B cell (primary cell): ENCODE results near the gene NFIB. TPM values are rescaled to one million over a fixed set of nuclear protein-coding genes. Genes with fewer than 3 reads are reported as not detected.

ENCODE experiments used
- ATAC-seq: fragments of 200-7000 bp; cut with Tn5 transposase; one replicate; pipeline ENCODE4 v1.10.0; 2021; ENCODE audit warnings: low read depth, mild to moderate bottlenecking, moderate number of reproducible peaks, moderate library complexity
- CTCF ChIA-PET: fragments of 350-600 bp; sonication (Branson Sonifier 250); formaldehyde crosslinking; loops from one replicate; lab custom pipeline; 2021; ENCODE audit warnings: antibody characterized with exemption, inconsistent platforms; lab: Charles Lee
- POLR2A ChIA-PET: fragments of 350-600 bp; sonication (Branson Sonifier 250); formaldehyde crosslinking; loops from one replicate; lab custom pipeline; 2021; ENCODE audit warnings: antibody characterized with exemption; lab: Charles Lee
- DNase-seq: peaks from one replicate; pipeline ENCODE4 v3.0.0; 2013
- H2AFZ ChIP-seq: 2 replicates; pipeline ENCODE4 v1.6.1; 2012; ENCODE audit warnings: mild to moderate bottlenecking, low read depth, low read length; ENCODE audit not compliant: insufficient read depth, poor library complexity, severe bottlenecking
- H3K27ac ChIP-seq, 2 donors: 1 replicate in 1 of 2; 2 replicates in 1 of 2; pipeline ENCODE4 v1.5.1; 2012 to 2013; ENCODE audit warnings: low read length in 2 of 2, mild to moderate bottlenecking in 2 of 2, moderate library complexity in 1 of 2
- H3K27me3 ChIP-seq, 4 experiments: fragments of 200-600 bp in 1 of 4; sonication (generic) in 1 of 4; replicated peaks in 1 of 4; 1 replicate in 2 of 4; 2 replicates in 2 of 4; pipeline versions ENCODE4 v1.6.1 to v1.7.0; 2013 to 2016; ENCODE audit warnings: low read length in 3 of 4, mild to moderate bottlenecking in 2 of 4, mixed read lengths in 1 of 4, moderate library complexity in 1 of 4; ENCODE audit not compliant: insufficient read depth in 4 of 4, control insufficient read depth in 3 of 4; ENCODE audit errors: control extremely low read depth in 1 of 4
- H3K36me3 ChIP-seq, 2 experiments: replicated peaks in 1 of 2; 1 replicate in 1 of 2; 2 replicates in 1 of 2; pipeline versions ENCODE4 v1.6.1 to v1.7.1; 2013; ENCODE audit warnings: low read length in 1 of 2; ENCODE audit not compliant: insufficient read depth in 2 of 2, control insufficient read depth in 1 of 2; ENCODE audit errors: control extremely low read depth in 1 of 2, extremely low read depth in 1 of 2
- H3K4me1 ChIP-seq, 2 donors: fragments of 200-600 bp in 1 of 2; sonication (generic) in 1 of 2; 1 replicate in 1 of 2; 2 replicates in 1 of 2; pipeline versions ENCODE4 v1.5.1 to v1.6.1; 2013 to 2017; ENCODE audit warnings: low read length in 2 of 2; ENCODE audit not compliant: control insufficient read depth in 2 of 2, insufficient read depth in 2 of 2
- H3K4me2 ChIP-seq: replicated peaks from 2 replicates; pipeline ENCODE3; 2012; ENCODE audit warnings: mild to moderate bottlenecking, low read depth, low read length; ENCODE audit not compliant: poor library complexity, severe bottlenecking
- H3K4me3 ChIP-seq, 5 experiments: fragments of 200-600 bp in 1 of 5; sonication (generic) in 1 of 5; 1 replicate in 3 of 5; 2 replicates in 2 of 5; pipeline versions ENCODE4 v1.5.1 to v1.7.0; 2011 to 2016; ENCODE audit warnings: low read length in 4 of 5, mild to moderate bottlenecking in 4 of 5, low read depth in 2 of 5, control low read depth in 1 of 5, moderate library complexity in 1 of 5; ENCODE audit not compliant: insufficient read depth in 1 of 5; ENCODE audit errors: control extremely low read depth in 1 of 5, extremely low read depth in 1 of 5
- H3K79me2 ChIP-seq: fragments of 200-600 bp; sonication (generic); one replicate; pipeline ENCODE4 v1.6.0; 2016; ENCODE audit warnings: low read length; ENCODE audit not compliant: control insufficient read depth, insufficient read depth
- H3K9ac ChIP-seq: fragments of 200-600 bp; sonication (generic); 2 replicates; pipeline ENCODE4 v1.6.1; 2017; ENCODE audit warnings: mild to moderate bottlenecking, low read length, moderate library complexity
- H3K9me3 ChIP-seq, 3 donors: one replicate each; pipeline versions ENCODE4 v1.6.1 to v1.7.1; 2013; ENCODE audit warnings: low read length in 2 of 3; ENCODE audit not compliant: control insufficient read depth in 2 of 3, insufficient read depth in 1 of 3; ENCODE audit errors: control extremely low read depth in 1 of 3
- H4K20me1 ChIP-seq: 2 replicates; pipeline ENCODE4 v1.6.0; 2012; ENCODE audit warnings: mild to moderate bottlenecking, low read length; ENCODE audit not compliant: insufficient read depth, control insufficient read depth, poor library complexity, severe bottlenecking
- H3K27ac Mint-ChIP-seq: one replicate; pipeline ENCODE4 v1.8.0; 2021; ENCODE audit warnings: mixed read lengths
- H3K27me3 Mint-ChIP-seq: one replicate; pipeline ENCODE4 v1.8.0; 2021; ENCODE audit warnings: mixed read lengths
- H3K4me1 Mint-ChIP-seq: one replicate; pipeline ENCODE4 v1.8.0; 2021; ENCODE audit warnings: mixed read lengths
- H3K4me3 Mint-ChIP-seq: one replicate; pipeline ENCODE4 v1.8.0; 2021; ENCODE audit warnings: mixed read lengths
- H3K9me3 Mint-ChIP-seq: one replicate; pipeline ENCODE4 v1.8.0; 2022; ENCODE audit warnings: mixed read lengths; ENCODE audit not compliant: insufficient read depth
- CTCF ChIP-seq: fragments of 200-600 bp; IDR thresholded peaks from one replicate; pipeline ENCODE4 v1.8.0; 2022; ENCODE audit warnings: antibody characterized with exemption, mild to moderate bottlenecking
- EZH2 ChIP-seq: IDR thresholded peaks from 2 replicates; pipeline ENCODE4 v1.6.1; 2012; ENCODE audit warnings: borderline replicate concordance, low read depth, mild to moderate bottlenecking, moderate library complexity, low read length; ENCODE audit not compliant: insufficient read depth, poor library complexity, severe bottlenecking
- WGBS: methylation state at CpG from one replicate; pipeline ENCODE4 v1.1.5; 2013; ENCODE audit warnings: missing lambda C conversion rate; ENCODE audit not compliant: insufficient coverage; 5-methylcytosine and 5-hydroxymethylcytosine counted together
- intact Hi-C: fragments of 100-400 bp; cut with micrococcal nuclease; formaldehyde crosslinking; loops from one replicate; pipeline ENCODE4 v1.10.0; 2022
- polyA plus RNA-seq: library from polyadenylated mRNA; depleted of rRNA; stranded (reverse); fragments of >200 nt; gene quantifications from 2 replicates; pipeline ENCODE4 v1.2.3, GENCODE V29; 2012
- total RNA-seq, 2 donors: library from RNA; stranded (reverse); fragments of 120-200 nt in 1 of 2; gene quantifications; 1 replicate in 1 of 2; 2 replicates in 1 of 2; pipeline versions ENCODE4 v1.2.3 to v1.2.4, GENCODE V29; 2013 to 2022

The NFIB gene
- total and polyA plus RNA-seq, 2 donors (not counting 1 experiment from before 2014, with no cell fraction given) = not detected

GRCh38 chr9:14083366-14083765 is 230.6 kb downstream of the NFIB start:
- H3K27me3 Mint-ChIP-seq = no peaks in the 10 kb centered on the region
- H3K4me1 ChIP-seq = no peaks in the 10 kb centered on the region
- H3K4me3 ChIP-seq = no peak overlapping the region
- no peak overlapping the region for H3K9ac ChIP-seq
- no peaks in the 10 kb centered on the region for H3K79me2 ChIP-seq
- ATAC-seq = no peak
- H3K4me3 Mint-ChIP-seq = no peak overlapping the region
- no peak for DNase-seq
- H3K9me3 ChIP-seq = no peaks in the 10 kb centered on the region
- no peaks in the 10 kb centered on the region for H4K20me1 ChIP-seq
- H3K27ac ChIP-seq = no peak overlapping the region
- TF ChIP-seq EZH2 (no peak), CTCF (no peak)
- POLR2A ChIA-PET = no interaction called here
- no peak overlapping the region for H3K4me2 ChIP-seq
- H2AFZ ChIP-seq = no peak overlapping the region
- no peaks in the 10 kb centered on the region for H3K27me3 ChIP-seq
- no peaks in the 10 kb centered on the region for H3K36me3 ChIP-seq
- 100% methylated on average over 1 of the region's 1 CpG for WGBS
- intact Hi-C loops = no loop called here
- H3K4me1 Mint-ChIP-seq = no peaks in the 10 kb centered on the region
- CTCF ChIA-PET = interaction anchor here (0.7 kb wide), 1 partner anchor 107 kb away, joined by 3 read pairs; no protein-coding TSS in a partner anchor
- H3K27ac Mint-ChIP-seq = no peak overlapping the region
- no peaks in the 10 kb centered on the region for H3K9me3 Mint-ChIP-seq

DNA sequence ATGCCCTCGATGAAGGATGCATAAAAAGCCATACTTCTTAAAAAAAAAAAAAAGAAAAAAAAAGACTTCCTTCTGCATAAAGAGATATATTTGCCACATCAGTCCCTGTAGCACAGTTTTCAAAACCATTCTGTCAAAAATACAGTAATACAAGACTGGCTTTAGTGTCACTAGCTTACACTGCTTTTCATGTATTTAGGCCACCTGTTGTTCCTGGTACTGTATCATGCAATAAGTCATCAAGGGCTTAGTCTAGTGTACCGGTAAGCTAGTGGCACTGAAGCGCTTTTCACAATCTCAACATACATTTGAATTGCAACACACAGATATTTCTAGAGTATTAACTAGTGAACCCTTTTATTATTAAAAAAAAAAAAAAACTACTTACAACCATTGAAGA is 231.2 kb downstream of the NFIB start:
- no peaks in the 10 kb centered on the region for H3K79me2 ChIP-seq
- H3K4me3 ChIP-seq = no peak overlapping the region
- H3K9ac ChIP-seq = no peak overlapping the region
- no peaks in the 10 kb centered on the region for H3K27me3 ChIP-seq
- no peaks in the 10 kb centered on the region for H3K9me3 ChIP-seq
- no peaks in the 10 kb centered on the region for H3K36me3 ChIP-seq
- ChIA-PET CTCF (interaction anchor here (0.7 kb wide), 1 partner anchor 106 kb away, joined by 3 read pairs; no protein-coding TSS in a partner anchor), POLR2A (no interaction called here)
- WGBS = no CpG with 5 or more reads among the region's 3 CpGs
- no peaks in the 10 kb centered on the region for H4K20me1 ChIP-seq
- H3K4me1 ChIP-seq = no peaks in the 10 kb centered on the region
- no peak for TF ChIP-seq CTCF
- TF ChIP-seq EZH2 = no peak
- H3K9me3 Mint-ChIP-seq = no peaks in the 10 kb centered on the region
- no peak overlapping the region for H2AFZ ChIP-seq
- H3K4me1 Mint-ChIP-seq = no peaks in the 10 kb centered on the region
- H3K27ac ChIP-seq = no peak overlapping the region
- no peak for ATAC-seq
- H3K4me2 ChIP-seq = no peak overlapping the region
- no peaks in the 10 kb centered on the region for H3K27me3 Mint-ChIP-seq
- DNase-seq = no peak
- intact Hi-C loops = no loop called here
- no peak overlapping the region for H3K27ac Mint-ChIP-seq
- no peak overlapping the region for H3K4me3 Mint-ChIP-seq
